HCT116 (cell line): ENCODE results near the gene WASHC3. TPM values are rescaled to one million over a fixed set of nuclear protein-coding genes. Genes with fewer than 3 reads are reported as not detected.

ENCODE experiments used
- ATAC-seq: fragments of 200-7000 bp; cut with Tn5 transposase; 2 replicates; pipeline ENCODE4 v1.9.1; 2020; ENCODE audit warnings: mild to moderate bottlenecking, moderate library complexity
- BruUV-seq: library from RNA; stranded (reverse); fragments of 400-500 nt; replicated peaks from 2 replicates; lab custom pipeline; 2021; lab: Mats Ljungman, UMichigan
- CTCF ChIA-PET: fragments of 300-600 bp; sonication (Branson Sonifier 250); formaldehyde crosslinking; loops from one replicate; lab custom pipeline; 2021; ENCODE audit warnings: antibody characterized with exemption; lab: Charles Lee
- POLR2A ChIA-PET: fragments of 300-600, 350-600 bp; sonication (Branson Sonifier 250); formaldehyde crosslinking; loops from one replicate; lab custom pipeline; 2021; ENCODE audit warnings: antibody characterized with exemption; lab: Charles Lee
- RAD21 ChIA-PET, 2 experiments: fragments of 300-600 bp; sonication (Branson Sonifier 250); formaldehyde crosslinking; loops; one replicate each; lab custom pipeline; 2023; ENCODE audit warnings: low total read pairs in 2 of 2; ENCODE audit not compliant: uncharacterized antibody in 2 of 2, unreplicated experiment in 2 of 2, low non-redundant PET in 1 of 2; lab: Charles Lee
- DNase-seq: peaks from one replicate; pipeline ENCODE4 v3.0.0-alpha.2; 2010; ENCODE audit warnings: low read depth, low spot score
- H2AFZ ChIP-seq: fragments of 200-600 bp; shearing (Covaris generic), sonication (generic); 2 replicates; pipeline ENCODE4 v1.6.1; 2017; ENCODE audit warnings: low read depth, mixed run types, mixed read lengths, antibody characterized with exemption, low read length; ENCODE audit not compliant: poor library complexity, severe bottlenecking
- H3K27ac ChIP-seq: 2 replicates; pipeline ENCODE4 v1.5.1; 2012; ENCODE audit warnings: low read depth, low read length
- H3K27me3 ChIP-seq: fragments of 200-600 bp; sonication (generic); 2 replicates; pipeline ENCODE4 v1.6.1; 2016; ENCODE audit warnings: mixed run types, low read length, mixed read lengths; ENCODE audit not compliant: insufficient read depth
- H3K36me3 ChIP-seq, 2 experiments: fragments of 200-500 bp in 1 of 2; fragments of 200-600 bp in 1 of 2; sonication (Bioruptor generic) in 1 of 2; sonication (generic) in 1 of 2; 2 replicates each; pipeline versions ENCODE4 v1.5.1 to v1.6.1; 2014 to 2016; ENCODE audit warnings: low read length in 2 of 2, inconsistent platforms in 1 of 2, mixed read lengths in 1 of 2, mixed run types in 1 of 2; ENCODE audit not compliant: insufficient read depth in 2 of 2, control insufficient read depth in 1 of 2
- H3K4me1 ChIP-seq, 2 experiments: fragments of 200-600 bp in 1 of 2; sonication (generic) in 1 of 2; 2 replicates each; pipeline versions ENCODE4 v1.5.1 to v1.6.1; 2012 to 2017; ENCODE audit warnings: low read length in 2 of 2, inconsistent platforms in 1 of 2, mild to moderate bottlenecking in 1 of 2, mixed read lengths in 1 of 2, mixed run types in 1 of 2, moderate library complexity in 1 of 2; ENCODE audit not compliant: insufficient read depth in 2 of 2, control insufficient read depth in 1 of 2
- H3K4me2 ChIP-seq: fragments of 200-600 bp; sonication (generic); 2 replicates; pipeline ENCODE4 v1.6.1; 2017; ENCODE audit warnings: mixed run types, low read length, mixed read lengths
- H3K4me3 ChIP-seq, 2 experiments: fragments of 200-600 bp in 1 of 2; sonication (generic) in 1 of 2; replicated peaks in 1 of 2; 2 replicates each; pipeline ENCODE4 v1.5.1; 2011 to 2016; ENCODE audit warnings: low read length in 2 of 2, control low read depth in 1 of 2, low read depth in 1 of 2, mild to moderate bottlenecking in 1 of 2, mixed read lengths in 1 of 2, mixed run types in 1 of 2
- H3K79me2 ChIP-seq: fragments of 200-600 bp; sonication (generic); 2 replicates; pipeline ENCODE4 v1.6.1; 2017; ENCODE audit warnings: mild to moderate bottlenecking, mixed run types, low read length, moderate library complexity, mixed read lengths; ENCODE audit not compliant: insufficient read depth
- H3K9ac ChIP-seq: fragments of 200-600 bp; sonication (generic); 2 replicates; pipeline ENCODE4 v1.6.1; 2016; ENCODE audit warnings: low read length, mixed read lengths
- H3K9me2 ChIP-seq: fragments of 200-600 bp; sonication (generic), shearing (Covaris generic); 2 replicates; pipeline ENCODE4 v1.6.1; 2017; ENCODE audit warnings: mixed run types, mild to moderate bottlenecking, moderate library complexity; ENCODE audit not compliant: insufficient read depth
- H3K9me3 ChIP-seq, 2 experiments: fragments of 200-500 bp in 1 of 2; fragments of 200-600 bp in 1 of 2; sonication (Bioruptor generic) in 1 of 2; sonication (generic) in 1 of 2; 2 replicates each; pipeline ENCODE4 v1.6.1; 2014 to 2017; ENCODE audit warnings: low read length in 2 of 2, mixed read lengths in 2 of 2, inconsistent platforms in 1 of 2, low read depth in 1 of 2, mild to moderate bottlenecking in 1 of 2, mixed run types in 1 of 2, moderate library complexity in 1 of 2; ENCODE audit not compliant: control insufficient read depth in 1 of 2, insufficient read depth in 1 of 2
- H4K20me1 ChIP-seq: fragments of 200-600 bp; sonication (generic), shearing (Covaris generic); 2 replicates; pipeline ENCODE4 v1.6.1; 2017; ENCODE audit warnings: mixed run types, mild to moderate bottlenecking, moderate library complexity; ENCODE audit not compliant: insufficient read depth
- CBX3 ChIP-seq: IDR thresholded peaks from 2 replicates; pipeline ENCODE4 v1.6.1; 2012; ENCODE audit warnings: low read depth
- CEBPB ChIP-seq: IDR thresholded peaks from 2 replicates; pipeline ENCODE4 v1.6.1; 2012; ENCODE audit warnings: low read depth
- EGR1 ChIP-seq: IDR thresholded peaks from 2 replicates; pipeline ENCODE4 v1.6.1; 2012; ENCODE audit warnings: low read depth
- ELF1 ChIP-seq: IDR thresholded peaks from 2 replicates; pipeline ENCODE4 v1.6.1; 2012; ENCODE audit warnings: low read depth, borderline replicate concordance
- EZH2phosphoT487 ChIP-seq: fragments of 200-600 bp; IDR thresholded peaks from 2 replicates; pipeline ENCODE4 v1.6.1; 2018; ENCODE audit warnings: antibody characterized with exemption, borderline replicate concordance
- FOSL1 ChIP-seq: IDR thresholded peaks from 2 replicates; pipeline ENCODE4 v1.6.1; 2012; ENCODE audit warnings: low read depth
- JUND ChIP-seq: IDR thresholded peaks from 2 replicates; pipeline ENCODE4 v1.6.1; 2012
- POLR2A ChIP-seq: IDR thresholded peaks from 2 replicates; pipeline ENCODE4 v1.7.0; 2011; ENCODE audit warnings: borderline replicate concordance; ENCODE audit not compliant: insufficient read depth, insufficient read length; ENCODE audit errors: extremely low read depth
- POLR2AphosphoS5 ChIP-seq: IDR thresholded peaks from 2 replicates; pipeline ENCODE4 v1.6.1; 2011; ENCODE audit warnings: mild to moderate bottlenecking, low read depth, low read length, moderate library complexity
- RAD21 ChIP-seq: IDR thresholded peaks from 2 replicates; pipeline ENCODE4 v1.6.1; 2012; ENCODE audit warnings: low read depth, mild to moderate bottlenecking
- SIN3A ChIP-seq: IDR thresholded peaks from 2 replicates; pipeline ENCODE4 v1.6.1; 2012; ENCODE audit warnings: low read depth
- SP1 ChIP-seq: IDR thresholded peaks from 2 replicates; pipeline ENCODE4 v1.6.1; 2012; ENCODE audit warnings: low read depth
- SRF ChIP-seq: IDR thresholded peaks from 2 replicates; pipeline ENCODE4 v1.6.1; 2012; ENCODE audit warnings: low read depth
- TCF7L2 ChIP-seq: IDR thresholded peaks from 2 replicates; pipeline ENCODE4 v1.7.0; 2011; ENCODE audit warnings: borderline replicate concordance, inconsistent platforms; ENCODE audit not compliant: insufficient read depth, insufficient read length; ENCODE audit errors: extremely low read depth
- YY1 ChIP-seq: IDR thresholded peaks from 2 replicates; pipeline ENCODE4 v1.6.1; 2011; ENCODE audit warnings: low read length, low read depth, moderate library complexity, mild to moderate bottlenecking; ENCODE audit not compliant: insufficient replicate concordance; ENCODE audit errors: extremely low read depth
- ZFX ChIP-seq: fragments of 450-650 bp; IDR thresholded peaks from 2 replicates; pipeline ENCODE4 v1.6.1; 2017
- ZNF274 ChIP-seq: fragments of 200-500 bp; sonication (Bioruptor generic); IDR thresholded peaks from 2 replicates; pipeline ENCODE4 v1.6.1; 2014; ENCODE audit warnings: mild to moderate bottlenecking, low read depth, low read length, inconsistent platforms
- intact Hi-C: fragments of 100-400 bp; cut with micrococcal nuclease; formaldehyde crosslinking; loops from 2 replicates; pipeline ENCODE4 v1.10.0; 2022
- total RNA-seq: library from RNA; stranded (reverse); gene quantifications from one replicate; pipeline ENCODE4 v1.2.1, GENCODE V29; 2021; ENCODE audit not compliant: unreplicated experiment
- TF ChIP-seq, protein P1 (sequence below): IDR thresholded peaks from 2 replicates; pipeline ENCODE4 v1.6.1; 2012
- TF ChIP-seq, protein P2 (sequence below), 3 experiments: fragments of 200-600 bp in 1 of 3; sonication (generic) in 1 of 3; IDR thresholded peaks in 2 of 3; conservative IDR thresholded peaks in 1 of 3; 2 replicates each; pipeline ENCODE4 v1.5.1; 2012 to 2017; ENCODE audit warnings: low read depth in 2 of 3, low read length in 2 of 3, antibody characterized with exemption in 1 of 3, borderline replicate concordance in 1 of 3, control low read depth in 1 of 3, mild to moderate bottlenecking in 1 of 3, mixed read lengths in 1 of 3, mixed run types in 1 of 3, moderate library complexity in 1 of 3; ENCODE audit not compliant: insufficient read depth in 1 of 3
- TF ChIP-seq, protein P3 (sequence below): IDR thresholded peaks from 2 replicates; pipeline ENCODE4 v1.6.1; 2012; ENCODE audit warnings: low read depth

Gene WASHC3
- total RNA-seq, 1 experiment from 2014 or later: 15.6 TPM

DNA sequence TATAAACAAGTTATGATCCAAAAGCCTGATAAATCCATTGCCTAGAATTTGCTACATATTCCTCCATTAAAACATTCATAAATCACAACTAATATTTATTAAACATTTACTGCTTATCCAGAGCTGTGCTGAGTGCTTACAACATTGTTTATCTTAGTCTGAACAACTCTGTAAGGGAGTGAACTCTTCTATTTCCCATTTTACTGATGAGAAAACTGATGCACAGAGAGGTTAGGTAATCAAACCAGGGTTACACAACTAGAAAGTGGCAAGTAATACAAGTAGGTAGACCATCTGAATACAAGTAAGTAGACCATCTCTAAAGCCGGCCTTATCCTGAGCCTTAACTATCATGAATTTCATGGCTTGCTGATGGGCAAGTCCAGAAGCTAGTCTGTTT, 39.5 kb downstream of the WASHC3 start:
- BruUV-seq: no TSS peak
- Histone ChIP-seq H3K27me3 (no peaks in the 10 kb centered on the region), H3K9ac (no peak overlapping the region), H2AFZ (no peak overlapping the region), H3K36me3 (no peaks in the 10 kb centered on the region), H4K20me1 (no peaks in the 10 kb centered on the region), H3K4me1 (no peaks in the 10 kb centered on the region), H3K4me3 (no peak overlapping the region), H3K27ac (no peak overlapping the region), H3K9me2 (no peaks in the 10 kb centered on the region), H3K79me2 (no peaks in the 10 kb centered on the region), H3K4me2 (no peak overlapping the region), H3K9me3 (no peaks in the 10 kb centered on the region)
- TF ChIP-seq POLR2AphosphoS5 (no peak), FOSL1 (no peak), SRF (no peak), EGR1 (no peak), CBX3 (no peak), RAD21 (no peak), SP1 (no peak), JUND (no peak), ZNF274 (no peak), POLR2A (no peak), SIN3A (no peak), YY1 (no peak), ZFX (no peak), EZH2phosphoT487 (no peak), ELF1 (no peak), TCF7L2 (no peak), CEBPB (no peak)
- TF ChIP-seq, protein P1, sequence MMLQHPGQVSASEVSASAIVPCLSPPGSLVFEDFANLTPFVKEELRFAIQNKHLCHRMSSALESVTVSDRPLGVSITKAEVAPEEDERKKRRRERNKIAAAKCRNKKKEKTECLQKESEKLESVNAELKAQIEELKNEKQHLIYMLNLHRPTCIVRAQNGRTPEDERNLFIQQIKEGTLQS: no peak
- TF ChIP-seq, protein P2, sequence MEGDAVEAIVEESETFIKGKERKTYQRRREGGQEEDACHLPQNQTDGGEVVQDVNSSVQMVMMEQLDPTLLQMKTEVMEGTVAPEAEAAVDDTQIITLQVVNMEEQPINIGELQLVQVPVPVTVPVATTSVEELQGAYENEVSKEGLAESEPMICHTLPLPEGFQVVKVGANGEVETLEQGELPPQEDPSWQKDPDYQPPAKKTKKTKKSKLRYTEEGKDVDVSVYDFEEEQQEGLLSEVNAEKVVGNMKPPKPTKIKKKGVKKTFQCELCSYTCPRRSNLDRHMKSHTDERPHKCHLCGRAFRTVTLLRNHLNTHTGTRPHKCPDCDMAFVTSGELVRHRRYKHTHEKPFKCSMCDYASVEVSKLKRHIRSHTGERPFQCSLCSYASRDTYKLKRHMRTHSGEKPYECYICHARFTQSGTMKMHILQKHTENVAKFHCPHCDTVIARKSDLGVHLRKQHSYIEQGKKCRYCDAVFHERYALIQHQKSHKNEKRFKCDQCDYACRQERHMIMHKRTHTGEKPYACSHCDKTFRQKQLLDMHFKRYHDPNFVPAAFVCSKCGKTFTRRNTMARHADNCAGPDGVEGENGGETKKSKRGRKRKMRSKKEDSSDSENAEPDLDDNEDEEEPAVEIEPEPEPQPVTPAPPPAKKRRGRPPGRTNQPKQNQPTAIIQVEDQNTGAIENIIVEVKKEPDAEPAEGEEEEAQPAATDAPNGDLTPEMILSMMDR (IDR thresholded peaks at IDR 0.05 in 2 of 3, conservative IDR thresholded peaks at IDR 0.05 in 1 of 3; ENCODE audit: borderline replicate concordance in 1 of 3, insufficient read depth in 1 of 3, low read depth in 2 of 3, low read length in 2 of 3): no peak
- TF ChIP-seq, protein P3, sequence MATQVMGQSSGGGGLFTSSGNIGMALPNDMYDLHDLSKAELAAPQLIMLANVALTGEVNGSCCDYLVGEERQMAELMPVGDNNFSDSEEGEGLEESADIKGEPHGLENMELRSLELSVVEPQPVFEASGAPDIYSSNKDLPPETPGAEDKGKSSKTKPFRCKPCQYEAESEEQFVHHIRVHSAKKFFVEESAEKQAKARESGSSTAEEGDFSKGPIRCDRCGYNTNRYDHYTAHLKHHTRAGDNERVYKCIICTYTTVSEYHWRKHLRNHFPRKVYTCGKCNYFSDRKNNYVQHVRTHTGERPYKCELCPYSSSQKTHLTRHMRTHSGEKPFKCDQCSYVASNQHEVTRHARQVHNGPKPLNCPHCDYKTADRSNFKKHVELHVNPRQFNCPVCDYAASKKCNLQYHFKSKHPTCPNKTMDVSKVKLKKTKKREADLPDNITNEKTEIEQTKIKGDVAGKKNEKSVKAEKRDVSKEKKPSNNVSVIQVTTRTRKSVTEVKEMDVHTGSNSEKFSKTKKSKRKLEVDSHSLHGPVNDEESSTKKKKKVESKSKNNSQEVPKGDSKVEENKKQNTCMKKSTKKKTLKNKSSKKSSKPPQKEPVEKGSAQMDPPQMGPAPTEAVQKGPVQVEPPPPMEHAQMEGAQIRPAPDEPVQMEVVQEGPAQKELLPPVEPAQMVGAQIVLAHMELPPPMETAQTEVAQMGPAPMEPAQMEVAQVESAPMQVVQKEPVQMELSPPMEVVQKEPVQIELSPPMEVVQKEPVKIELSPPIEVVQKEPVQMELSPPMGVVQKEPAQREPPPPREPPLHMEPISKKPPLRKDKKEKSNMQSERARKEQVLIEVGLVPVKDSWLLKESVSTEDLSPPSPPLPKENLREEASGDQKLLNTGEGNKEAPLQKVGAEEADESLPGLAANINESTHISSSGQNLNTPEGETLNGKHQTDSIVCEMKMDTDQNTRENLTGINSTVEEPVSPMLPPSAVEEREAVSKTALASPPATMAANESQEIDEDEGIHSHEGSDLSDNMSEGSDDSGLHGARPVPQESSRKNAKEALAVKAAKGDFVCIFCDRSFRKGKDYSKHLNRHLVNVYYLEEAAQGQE: no peak
- ChIA-PET RAD21 (no interaction called here), CTCF (no interaction called here), POLR2A (no interaction called here)
- ATAC-seq (no peak), DNase-seq (no peak)
- intact Hi-C loops: no loop called here
